Measurements from ENCODE around the gene SEZ6L. TPM values are rescaled to one million over a fixed set of nuclear protein-coding genes. Genes with fewer than 3 reads are reported as not detected.

SEZ6L gene
- total RNA-seq, 4 donors from 2014 or later, result 0.27 to 0.57 TPM; not detected in 2

DNA sequence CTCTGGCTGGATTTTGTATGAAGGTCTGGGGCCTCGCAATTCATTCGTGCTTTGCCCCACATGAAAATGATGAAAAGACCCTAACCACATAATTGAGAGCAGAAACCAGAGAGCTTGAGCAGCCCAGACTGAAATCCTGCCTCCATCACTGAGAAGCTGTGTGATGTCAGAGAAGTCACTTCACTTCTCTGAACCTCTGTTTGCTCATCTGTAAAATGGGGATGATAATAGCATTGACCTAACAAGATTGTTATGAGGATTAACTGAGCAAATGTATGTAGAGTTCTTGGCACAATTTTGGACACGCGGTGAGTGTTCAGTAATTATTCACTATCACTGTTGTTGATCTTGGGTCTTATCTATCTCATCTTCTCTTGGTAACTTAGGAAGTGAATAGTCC lies 203.6 kb downstream of the SEZ6L start:
- TF ChIP-seq, protein P1, sequence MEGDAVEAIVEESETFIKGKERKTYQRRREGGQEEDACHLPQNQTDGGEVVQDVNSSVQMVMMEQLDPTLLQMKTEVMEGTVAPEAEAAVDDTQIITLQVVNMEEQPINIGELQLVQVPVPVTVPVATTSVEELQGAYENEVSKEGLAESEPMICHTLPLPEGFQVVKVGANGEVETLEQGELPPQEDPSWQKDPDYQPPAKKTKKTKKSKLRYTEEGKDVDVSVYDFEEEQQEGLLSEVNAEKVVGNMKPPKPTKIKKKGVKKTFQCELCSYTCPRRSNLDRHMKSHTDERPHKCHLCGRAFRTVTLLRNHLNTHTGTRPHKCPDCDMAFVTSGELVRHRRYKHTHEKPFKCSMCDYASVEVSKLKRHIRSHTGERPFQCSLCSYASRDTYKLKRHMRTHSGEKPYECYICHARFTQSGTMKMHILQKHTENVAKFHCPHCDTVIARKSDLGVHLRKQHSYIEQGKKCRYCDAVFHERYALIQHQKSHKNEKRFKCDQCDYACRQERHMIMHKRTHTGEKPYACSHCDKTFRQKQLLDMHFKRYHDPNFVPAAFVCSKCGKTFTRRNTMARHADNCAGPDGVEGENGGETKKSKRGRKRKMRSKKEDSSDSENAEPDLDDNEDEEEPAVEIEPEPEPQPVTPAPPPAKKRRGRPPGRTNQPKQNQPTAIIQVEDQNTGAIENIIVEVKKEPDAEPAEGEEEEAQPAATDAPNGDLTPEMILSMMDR (IDR thresholded peaks at IDR 0.05), result no peak
- TF ChIP-seq POLR2A (IDR thresholded peaks at IDR 0.05), result no peak
- H3K27me3 ChIP-seq, result no peaks in the 10 kb centered on the region
- DNase-seq, result no peak
- H3K36me3 ChIP-seq, result no peaks in the 10 kb centered on the region
- H3K4me3 ChIP-seq, result no peak overlapping the region
- no peak overlapping the region for H3K27ac ChIP-seq
- no peaks in the 10 kb centered on the region for H3K4me1 ChIP-seq
- no peaks in the 10 kb centered on the region for H3K9me3 ChIP-seq

DNA sequence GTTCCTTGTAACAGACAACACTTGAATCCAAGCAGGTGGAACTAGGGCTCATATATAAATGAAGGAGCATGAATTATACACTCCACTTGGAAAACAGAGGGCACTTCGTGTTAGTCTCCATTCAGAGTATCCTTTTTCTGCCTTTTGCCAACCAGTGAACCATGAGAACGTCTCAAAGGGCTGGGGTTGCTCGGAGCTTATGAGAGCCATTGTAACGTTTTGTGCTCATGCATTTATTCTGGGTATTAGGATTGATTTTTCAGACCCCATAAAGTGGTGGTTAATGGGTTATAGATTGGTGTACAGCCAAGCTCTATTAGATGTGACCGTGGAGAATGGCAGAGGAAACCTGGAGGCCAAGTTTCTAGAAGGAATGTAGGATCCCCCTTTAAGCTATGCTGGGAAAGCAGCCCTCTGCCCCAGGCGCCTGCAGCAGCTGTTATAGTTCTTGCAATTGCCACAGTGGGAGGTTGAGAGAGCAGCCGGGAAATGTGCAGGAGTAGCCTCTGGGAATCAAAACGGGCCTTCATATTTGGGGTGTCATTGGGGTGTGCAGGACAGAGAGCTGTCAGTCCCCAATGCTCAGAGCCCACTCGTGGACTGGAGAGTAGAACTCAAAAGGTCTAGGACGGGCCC lies 205.2 kb downstream of the SEZ6L start:
- H3K36me3 ChIP-seq, result no peaks in the 10 kb centered on the region
- no peaks in the 10 kb centered on the region for H3K27me3 ChIP-seq
- no peak for DNase-seq
- no peak for TF ChIP-seq POLR2A (IDR thresholded peaks at IDR 0.05)
- TF ChIP-seq, protein P1 (IDR thresholded peaks at IDR 0.05), result no peak
- no peak overlapping the region for H3K4me3 ChIP-seq
- H3K27ac ChIP-seq, result no peak overlapping the region
- H3K4me1 ChIP-seq, result no peaks in the 10 kb centered on the region
- H3K9me3 ChIP-seq, result no peaks in the 10 kb centered on the region

DNA sequence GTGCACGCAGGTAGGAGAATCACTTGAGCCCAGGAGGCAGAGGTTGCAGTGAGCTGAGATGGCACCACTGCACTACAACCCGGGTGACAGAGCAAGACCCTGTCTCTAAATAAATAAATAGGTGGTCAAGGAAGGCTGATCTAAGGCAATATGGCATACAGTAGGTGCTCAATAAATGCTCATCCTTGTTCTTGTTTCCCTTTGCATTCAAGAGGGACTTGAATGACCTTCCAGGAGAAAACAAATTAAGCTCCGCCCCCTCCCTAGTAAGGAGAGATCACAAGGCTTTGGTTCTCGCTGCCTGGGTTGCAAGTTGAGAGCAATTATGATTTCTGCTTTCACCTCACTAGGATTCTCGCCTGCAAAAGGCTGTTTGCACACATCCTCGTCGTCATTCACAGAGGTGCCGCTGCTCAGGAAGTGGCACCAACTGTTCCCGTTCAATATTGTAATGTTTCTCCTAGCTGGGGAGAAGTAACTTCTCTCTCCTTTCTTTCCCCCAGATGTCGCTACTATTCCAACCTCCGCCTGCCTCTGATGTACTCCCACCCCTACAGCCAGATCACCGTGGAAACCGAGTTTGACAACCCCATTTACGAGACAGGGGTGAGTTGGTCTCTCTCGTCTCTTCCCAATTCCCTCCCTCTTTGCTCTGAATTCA lies 208.0 kb downstream of the SEZ6L start:
- no peak for DNase-seq
- TF ChIP-seq POLR2A (IDR thresholded peaks at IDR 0.05), result no peak
- TF ChIP-seq, protein P1 (IDR thresholded peaks at IDR 0.05), result no peak
- H3K9me3 ChIP-seq, result no peaks in the 10 kb centered on the region
- H3K4me3 ChIP-seq, result no peak overlapping the region
- H3K27ac ChIP-seq, result no peak overlapping the region
- H3K27me3 ChIP-seq, result no peaks in the 10 kb centered on the region
- H3K36me3 ChIP-seq, result no peaks in the 10 kb centered on the region
- H3K4me1 ChIP-seq, result no peaks in the 10 kb centered on the region

DNA sequence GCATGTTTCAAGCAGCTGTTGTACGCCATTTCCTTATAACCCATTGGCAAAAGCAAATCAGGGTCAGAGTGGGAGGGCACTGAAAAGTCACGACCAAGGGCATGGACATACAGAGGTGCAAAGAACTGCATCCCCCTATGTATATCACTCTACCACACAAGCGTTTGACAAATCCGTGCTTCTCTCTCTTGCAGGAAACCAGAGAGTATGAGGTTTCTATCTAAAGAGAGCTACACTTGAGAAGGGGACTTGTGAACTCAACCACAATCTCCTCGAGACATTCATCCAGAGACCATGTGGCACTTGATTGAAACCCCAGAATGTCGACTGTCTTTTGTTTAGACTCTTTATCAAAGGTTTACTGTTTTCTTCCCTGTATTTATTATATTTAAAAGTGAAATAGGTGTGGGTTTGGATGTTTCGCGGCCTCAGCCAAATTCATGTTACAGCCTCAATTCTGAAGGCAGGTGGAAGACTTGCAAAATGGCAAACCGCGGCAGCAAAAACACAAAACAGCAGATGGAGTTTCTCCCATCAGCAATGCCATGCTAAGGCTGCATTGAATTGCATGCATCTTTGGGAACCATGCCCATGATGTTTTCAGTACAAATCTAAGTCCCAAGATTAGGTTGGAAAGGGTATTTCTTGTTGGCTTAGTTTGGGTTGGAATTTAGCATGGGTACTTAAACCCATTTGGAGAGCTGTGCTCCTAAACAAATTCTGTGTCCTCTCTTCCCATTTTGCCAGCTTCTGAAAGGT lies 211.0 kb downstream of the SEZ6L start:
- H3K4me1 ChIP-seq, result no peaks in the 10 kb centered on the region
- TF ChIP-seq, protein P1 (IDR thresholded peaks at IDR 0.05), result no peak
- TF ChIP-seq POLR2A (IDR thresholded peaks at IDR 0.05), result no peak
- no peaks in the 10 kb centered on the region for H3K9me3 ChIP-seq
- H3K27ac ChIP-seq, result no peak overlapping the region
- no peak overlapping the region for H3K4me3 ChIP-seq
- no peaks in the 10 kb centered on the region for H3K36me3 ChIP-seq
- DNase-seq, result no peak
- H3K27me3 ChIP-seq, result no peaks in the 10 kb centered on the region

DNA sequence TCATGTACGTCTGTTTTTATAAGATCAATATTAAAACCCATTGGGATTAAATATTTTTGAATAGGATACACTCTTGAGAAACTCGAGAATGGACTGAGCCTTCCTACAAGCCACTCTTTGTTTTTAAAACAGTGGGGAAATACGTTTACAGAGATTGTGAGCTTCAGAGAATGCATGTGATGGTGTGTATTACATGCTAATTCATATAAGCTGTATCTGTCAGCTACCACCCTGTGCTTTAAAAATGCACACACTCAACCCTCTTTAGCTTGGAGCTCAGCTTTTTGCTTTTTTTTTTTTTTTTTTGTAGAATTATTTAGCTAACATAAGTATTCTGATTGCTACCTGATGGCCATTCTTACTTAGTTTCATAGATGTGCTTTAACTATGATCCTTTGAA lies 213.5 kb downstream of the SEZ6L start:
- no peaks in the 10 kb centered on the region for H3K36me3 ChIP-seq
- no peaks in the 10 kb centered on the region for H3K4me1 ChIP-seq
- no peaks in the 10 kb centered on the region for H3K9me3 ChIP-seq
- H3K27me3 ChIP-seq, result no peaks in the 10 kb centered on the region
- TF ChIP-seq POLR2A (IDR thresholded peaks at IDR 0.05), result no peak
- no peak overlapping the region for H3K4me3 ChIP-seq
- no peak overlapping the region for H3K27ac ChIP-seq
- DNase-seq, result no peak

DNA sequence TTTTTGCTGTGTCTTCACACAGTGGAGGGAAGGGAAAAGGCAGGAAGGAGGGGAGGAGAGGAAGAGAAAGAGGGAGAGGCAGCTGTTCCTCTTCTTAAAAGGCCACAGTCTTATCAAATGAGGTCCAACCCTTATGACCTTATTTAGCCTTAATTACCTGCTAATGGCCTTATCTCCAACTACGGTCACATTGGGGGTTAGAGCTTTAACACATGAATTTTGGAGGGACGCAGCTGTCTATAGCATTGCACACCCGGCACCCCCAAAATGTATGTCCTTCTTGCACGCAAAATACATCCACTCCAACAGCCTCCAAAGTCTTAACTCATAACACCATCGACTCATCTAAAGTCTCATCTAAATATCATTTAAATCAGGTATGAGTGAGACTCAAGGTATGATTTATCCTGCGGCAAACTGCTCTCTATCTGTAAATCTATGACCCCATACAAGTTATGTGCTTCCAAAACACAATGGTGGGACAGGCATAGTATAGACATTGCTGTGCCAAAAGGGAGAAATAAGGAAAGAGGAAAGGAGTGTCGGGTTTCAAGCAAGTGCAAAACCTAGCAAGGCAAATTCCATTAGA lies 214.8 kb downstream of the SEZ6L start:
- Histone ChIP-seq H3K9me3 (no peaks in the 10 kb centered on the region), H3K36me3 (no peaks in the 10 kb centered on the region), H3K27me3 (no peaks in the 10 kb centered on the region), H3K4me1 (no peaks in the 10 kb centered on the region), H3K4me3 (no peak overlapping the region), H3K27ac (no peak overlapping the region)
- TF ChIP-seq, protein P1 (IDR thresholded peaks at IDR 0.05), result no peak
- no peak for TF ChIP-seq POLR2A (IDR thresholded peaks at IDR 0.05)
- DNase-seq, result no peak
